NCI-H2107 treated with DMSO at 0.1 percent for 48 hours (cell line): ENCODE measurements around the gene OSBPL2.

Experiments used
- DNase-seq: peaks from one replicate; lab custom pipeline; 2025; ENCODE audit not compliant: unreplicated experiment; lab: John Stamatoyannopoulos, UW

The OSBPL2 gene

DNA sequence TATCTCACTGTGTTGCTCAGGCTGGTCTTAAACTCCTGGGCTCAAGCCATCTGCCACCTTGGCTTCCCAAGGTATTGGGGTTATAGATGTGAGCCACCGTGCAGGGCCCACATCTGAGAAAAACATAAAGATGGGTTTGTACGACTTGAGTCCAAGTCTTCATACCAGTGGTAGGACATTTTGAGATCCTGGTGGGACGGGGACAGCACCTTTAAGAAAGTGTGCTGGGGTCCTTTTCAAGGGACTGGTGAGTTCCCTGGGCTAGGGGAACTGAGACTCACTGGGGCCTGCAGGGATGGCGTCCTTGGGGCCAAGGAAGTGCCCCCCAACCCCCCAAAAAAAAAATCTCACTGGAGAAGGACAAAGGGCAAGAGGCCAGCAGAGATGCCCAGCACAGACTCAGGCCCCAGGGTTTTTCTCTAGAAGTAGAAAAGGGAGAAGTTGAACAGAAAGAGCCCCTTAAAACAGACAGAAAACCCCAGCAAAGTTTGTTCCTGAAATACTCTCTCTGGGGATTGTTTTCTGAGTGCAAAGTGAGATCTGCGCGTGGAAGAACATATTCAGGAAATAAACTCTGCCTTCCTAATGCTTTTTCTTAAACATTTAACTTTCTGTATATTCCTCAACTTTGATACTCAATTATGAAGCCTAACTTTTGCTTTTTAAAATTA, 10.7 kb downstream of the OSBPL2 start:
- no peak for DNase-seq

DNA sequence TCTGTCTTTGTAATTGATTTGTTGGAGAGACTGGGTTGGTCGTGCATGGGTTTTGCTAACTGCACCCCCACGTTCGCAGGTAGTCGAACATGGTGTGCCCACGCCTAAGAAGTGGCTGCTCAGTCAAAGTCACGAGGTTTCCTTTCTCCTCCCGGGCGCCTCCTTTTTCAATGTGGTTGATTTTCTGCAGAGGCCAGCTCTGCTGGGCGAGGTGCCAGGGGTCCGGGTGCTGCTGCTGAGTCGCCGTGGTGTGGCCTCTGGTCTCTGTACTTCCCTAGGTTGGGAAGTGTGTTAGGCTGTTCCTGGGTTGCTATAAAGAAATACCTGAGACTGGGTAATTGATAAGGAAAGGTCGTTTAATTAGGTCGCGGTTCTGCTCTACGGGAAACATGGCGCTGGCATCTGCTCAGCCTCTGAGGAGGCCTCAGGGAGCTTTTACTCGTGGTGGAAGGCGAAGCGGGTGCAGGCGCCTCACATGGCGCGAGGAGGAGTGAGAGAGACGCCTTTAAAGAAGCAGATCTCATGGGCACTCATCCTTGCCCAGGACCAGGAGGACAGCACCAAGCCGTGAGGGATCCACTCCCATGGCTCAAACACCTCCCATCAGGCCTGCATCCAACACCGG, 14.1 kb downstream of the OSBPL2 start:
- no peak for DNase-seq

DNA sequence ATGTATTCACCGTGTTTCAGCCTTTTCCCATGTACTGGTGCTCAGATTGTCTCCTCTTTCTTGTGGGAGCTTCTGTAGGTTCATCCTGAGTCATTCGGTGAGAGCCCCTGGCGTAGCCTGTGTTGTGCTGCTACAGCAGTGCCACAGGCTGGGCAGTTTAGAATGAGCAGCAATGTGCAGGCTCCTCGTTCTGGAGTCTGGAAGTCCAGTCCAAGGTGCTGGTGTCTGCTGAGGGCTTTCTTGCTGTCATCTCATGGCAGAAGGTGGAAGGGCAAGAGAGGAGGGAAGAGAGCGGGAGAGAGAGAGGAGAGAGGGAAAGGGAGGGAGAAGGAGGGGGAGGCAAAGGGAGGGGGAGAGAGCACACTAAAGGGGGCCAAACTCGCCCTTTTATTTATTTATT, 15.1 kb downstream of the OSBPL2 start:
- DNase-seq, result no peak

DNA sequence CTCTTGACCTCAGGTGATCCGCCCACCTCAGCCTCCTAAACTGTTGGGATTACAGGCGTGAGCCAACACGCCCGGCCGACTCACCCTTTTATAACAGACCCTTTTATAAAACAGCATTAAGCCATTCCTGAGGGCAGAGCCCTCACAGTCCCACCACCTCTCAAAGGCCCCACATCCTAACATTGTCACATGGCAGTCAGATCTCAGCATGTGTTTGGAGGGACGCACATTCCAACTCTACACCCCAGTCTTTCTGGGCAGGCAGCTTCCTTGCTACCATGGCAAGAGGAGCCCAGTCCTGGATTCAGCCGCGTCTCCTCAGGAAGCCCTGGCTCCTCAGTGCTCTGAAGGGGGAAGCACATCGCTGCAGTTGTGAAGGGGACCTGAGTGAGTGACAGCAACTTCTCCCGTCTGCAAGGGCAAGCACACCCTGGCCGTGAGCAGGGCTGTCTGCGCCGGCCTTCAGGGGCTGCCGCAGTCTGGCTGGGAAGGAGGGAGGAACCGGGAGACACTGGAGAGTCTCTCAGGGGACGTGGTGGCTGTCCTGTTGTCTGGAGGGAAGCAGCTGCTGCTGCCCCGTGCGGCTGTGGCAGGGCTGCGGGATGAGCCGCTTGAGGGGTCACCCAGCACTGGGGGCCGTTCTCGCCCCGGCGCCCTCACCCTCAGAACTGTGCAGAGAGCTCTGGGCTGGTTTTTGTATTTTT, 15.9 kb downstream of the OSBPL2 start:
- no peak for DNase-seq

DNA sequence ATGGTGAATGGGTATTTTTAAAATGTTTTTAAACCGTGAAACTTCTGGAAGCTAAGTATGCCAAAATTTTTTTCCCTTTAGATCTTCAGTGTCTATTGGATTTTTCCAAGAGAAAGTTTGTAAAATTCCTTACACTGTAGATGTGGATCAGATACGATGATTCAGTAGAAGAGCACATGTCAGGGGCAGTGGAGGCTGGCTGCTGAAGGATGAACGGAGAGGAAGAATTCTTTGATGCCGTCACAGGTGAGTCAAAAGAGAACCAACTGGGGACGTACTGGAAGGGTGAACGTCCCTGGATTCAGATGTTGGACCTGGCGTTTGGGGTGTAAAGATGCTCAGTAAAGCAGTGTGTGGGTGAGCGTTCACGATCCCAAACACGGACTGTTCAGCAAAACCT, 17.7 kb downstream of the OSBPL2 start:
- no peak for DNase-seq

DNA sequence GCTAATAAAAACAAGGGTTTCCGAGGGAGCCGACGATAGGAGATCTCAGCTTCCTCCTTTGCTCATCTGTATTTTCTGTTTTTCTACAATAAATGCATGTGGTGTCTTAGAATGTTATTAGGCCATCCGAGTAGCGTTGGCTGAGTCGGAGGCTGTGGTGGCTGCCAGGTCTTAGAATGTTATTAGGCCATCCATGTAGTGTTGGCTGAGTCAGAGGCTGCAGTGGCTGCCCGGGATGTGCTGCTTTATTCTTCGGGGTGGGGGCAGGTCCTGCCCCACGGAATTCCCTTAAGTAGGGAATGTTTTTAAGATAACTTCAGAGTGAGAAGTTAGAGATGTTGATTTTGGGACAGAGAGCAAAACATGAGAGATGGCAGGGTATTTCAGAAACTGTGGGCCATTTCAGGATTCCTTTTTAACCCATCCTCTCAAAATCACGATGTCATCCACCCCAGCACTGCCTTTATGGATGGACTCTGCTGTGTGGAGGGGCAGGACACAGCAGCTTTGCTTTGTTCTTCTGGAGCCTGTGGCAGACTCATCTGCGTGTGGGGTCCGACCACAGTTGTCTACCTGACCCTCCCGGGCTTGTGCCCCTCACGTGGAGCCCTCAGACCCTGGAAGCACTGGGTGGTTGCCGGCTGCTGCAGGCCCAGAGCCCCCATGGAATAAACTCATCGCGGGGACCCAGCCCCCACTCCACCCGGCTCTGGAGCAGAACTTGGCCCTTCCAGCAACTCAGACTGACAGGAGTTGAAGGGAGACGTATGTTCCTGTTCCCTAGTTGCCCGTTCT, 20.4 kb downstream of the OSBPL2 start:
- DNase-seq, result no peak

DNA sequence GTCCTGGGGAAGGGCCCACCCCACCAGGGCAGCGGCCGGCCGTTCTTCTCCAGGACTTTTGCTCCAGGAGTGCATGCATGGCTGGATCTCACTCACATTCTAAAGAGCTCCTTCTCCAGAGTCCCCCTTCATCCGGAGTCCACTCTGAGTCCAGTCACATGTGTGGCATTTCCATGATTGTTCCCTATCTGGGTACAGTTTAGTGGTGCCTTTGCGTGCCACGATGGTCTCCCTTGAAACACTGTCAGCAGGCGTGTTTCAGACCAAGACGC, 20.9 kb downstream of the OSBPL2 start:
- DNase-seq, result no peak

DNA sequence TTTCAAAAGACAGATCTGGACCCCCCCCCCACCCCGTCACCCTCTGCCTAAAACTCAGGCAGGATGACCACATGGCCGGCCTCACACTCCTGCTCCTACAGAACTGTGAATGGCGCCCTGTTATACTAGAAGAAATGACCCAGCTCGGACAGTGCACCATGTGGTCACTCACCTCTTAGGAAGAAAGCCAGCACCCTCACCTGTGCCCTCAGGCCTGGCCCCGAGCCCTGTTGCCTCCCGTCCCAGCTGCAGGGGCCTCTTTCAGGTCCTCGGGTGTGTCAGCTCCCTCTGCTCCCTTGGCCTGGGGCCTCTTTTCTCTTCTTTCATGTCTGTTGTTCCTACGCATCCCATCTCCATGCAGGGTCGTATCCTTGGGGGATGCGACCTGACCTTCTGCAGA, 23.7 kb downstream of the OSBPL2 start:
- DNase-seq, result no peak

DNA sequence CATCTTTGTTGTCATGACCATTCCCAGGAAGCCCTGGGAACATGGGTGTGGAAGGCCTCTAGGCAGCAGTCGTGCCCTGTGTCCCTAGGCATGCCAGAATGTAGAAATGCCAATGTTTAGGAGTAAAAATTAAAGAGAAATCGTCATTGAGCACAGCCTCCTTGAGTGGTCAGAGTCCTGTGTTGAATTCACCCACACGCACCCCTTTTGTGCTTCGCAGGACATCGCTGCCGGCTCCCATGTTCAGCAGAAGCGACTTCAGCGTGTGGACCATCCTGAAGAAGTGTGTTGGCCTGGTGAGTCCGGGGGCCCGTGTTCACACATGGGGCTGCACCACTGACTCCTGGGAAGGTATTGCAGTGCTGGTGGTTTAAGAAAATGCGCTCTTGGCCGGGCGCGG, 25.1 kb downstream of the OSBPL2 start:
- no peak for DNase-seq

DNA sequence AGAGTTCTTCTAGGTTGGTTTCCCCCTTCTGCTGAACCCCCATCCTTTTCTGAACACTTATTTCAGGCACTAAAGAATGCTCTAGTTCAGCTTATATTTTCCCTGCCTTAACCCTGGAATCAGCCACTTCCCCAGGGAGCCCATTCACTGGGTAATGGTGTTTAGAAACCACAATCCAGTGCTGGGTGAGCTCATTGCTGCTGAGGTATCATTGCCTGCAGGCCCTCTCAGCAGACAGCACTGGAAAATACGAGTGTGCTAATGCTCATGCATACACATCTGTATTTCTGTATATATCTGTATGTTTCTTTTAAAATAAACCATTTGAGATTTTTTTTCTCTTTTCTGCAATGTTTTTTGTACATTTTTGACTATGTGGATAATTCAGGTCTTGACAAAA, 27.0 kb downstream of the OSBPL2 start:
- no peak for DNase-seq

DNA sequence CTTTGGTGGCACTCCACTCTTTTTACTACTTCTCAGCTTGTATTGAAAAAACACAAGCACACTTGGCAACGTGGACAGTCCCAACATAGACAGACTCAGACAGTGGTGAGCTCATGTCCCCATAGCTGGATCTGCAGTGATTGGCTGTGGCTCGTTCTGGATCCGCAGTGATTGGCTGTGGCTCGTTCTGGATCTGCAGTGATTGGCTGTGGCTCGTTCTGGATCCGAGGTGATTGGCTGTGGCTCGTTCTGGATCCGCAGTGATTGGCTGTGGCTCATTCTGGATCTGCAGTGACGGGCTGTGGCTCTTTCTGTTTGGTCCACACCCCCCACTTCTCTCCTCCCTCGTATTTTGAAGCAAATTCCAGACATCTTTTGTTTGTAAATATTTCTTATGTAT, 28.0 kb downstream of the OSBPL2 start:
- DNase-seq, result no peak

DNA sequence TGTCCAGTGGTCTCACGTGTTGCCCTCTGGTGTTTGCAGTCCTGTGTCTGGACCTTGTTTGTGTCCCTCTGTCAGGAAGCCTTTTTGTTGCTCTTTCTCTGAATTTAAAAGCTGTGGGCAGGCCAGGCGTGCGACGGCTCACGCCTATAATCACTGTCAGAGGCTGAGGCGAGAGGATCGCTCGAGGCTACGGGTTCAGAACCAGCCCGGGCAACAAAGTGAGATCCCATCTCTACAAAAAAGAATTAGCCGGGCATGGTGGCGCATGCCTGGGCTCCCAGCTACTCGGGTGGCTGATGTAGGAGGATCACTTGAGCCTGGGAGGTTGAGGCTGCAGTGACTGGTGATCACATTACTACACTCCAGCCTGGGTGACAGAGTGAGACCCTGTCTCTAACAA, 28.5 kb downstream of the OSBPL2 start:
- DNase-seq, result no peak

DNA sequence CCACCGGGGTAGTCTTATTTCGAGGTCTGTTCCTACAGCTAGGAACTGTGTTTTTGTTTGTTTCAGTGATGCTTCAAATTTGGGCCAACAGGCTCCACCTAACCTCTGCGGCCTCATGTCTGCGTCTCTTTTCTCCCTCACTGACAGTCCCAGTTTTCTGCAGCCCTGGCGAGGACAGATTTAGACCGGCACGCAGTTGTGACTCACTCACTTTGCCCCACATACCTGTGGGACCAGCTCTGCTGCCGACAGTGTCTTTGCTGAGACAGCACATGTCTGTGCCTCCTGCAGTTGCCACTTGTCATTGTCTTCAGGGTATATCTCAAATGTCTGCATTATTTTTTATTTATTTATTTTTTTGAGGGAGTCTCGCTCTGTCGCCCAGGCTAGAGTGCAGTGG, 29.2 kb downstream of the OSBPL2 start:
- no peak for DNase-seq

DNA sequence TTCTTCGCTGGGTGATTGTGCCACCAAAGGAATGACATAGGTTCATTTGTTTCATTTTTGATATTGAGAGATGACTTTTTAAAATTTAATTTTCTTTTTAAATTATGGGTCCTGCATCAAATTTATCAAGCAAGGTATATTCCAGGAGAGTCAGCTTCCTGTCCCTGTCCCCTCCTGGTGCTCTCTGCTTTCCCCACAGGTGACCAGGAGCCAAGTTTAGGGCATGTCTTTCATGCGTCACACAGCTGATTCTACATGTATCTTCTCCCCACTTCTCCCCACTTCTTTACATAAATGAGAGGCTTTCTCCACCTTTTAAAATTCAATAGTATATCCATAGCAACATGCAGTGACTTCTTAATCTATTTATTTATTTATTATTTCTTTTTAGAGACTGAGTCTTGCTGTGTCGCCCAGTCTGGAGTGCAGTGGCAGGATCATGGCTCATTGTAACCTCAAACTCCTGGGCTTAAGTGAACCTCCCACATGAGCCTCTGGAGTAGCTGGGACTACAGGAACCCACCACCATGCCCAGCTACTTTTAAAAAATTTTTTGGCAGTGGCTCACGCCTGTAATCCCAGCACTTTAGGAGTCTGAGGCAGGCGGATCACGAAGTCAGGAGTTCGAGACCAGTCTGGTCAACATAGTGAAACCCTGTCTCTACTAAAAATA, 30.0 kb downstream of the OSBPL2 start:
- DNase-seq, result no peak

DNA sequence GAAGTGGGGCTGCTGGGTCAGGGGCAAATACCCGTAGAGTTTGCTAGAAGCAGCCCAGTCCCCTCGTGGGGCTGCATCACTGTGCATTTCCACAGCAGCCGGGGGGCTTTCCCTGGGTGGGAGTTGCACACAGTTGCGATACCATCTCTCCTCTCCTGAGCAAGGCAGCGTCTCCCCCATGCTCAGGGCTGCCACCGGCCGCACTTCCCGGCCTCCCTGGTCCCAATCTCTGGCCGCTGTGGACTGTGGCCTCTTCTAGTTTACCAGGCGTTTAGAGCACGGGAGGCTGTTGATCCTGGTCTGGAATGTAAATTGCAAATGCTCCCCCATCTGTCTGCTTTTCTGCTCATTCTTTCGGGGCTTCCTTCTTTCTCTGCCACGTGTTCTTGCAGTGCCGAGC, 31.1 kb downstream of the OSBPL2 start:
- no peak for DNase-seq

DNA sequence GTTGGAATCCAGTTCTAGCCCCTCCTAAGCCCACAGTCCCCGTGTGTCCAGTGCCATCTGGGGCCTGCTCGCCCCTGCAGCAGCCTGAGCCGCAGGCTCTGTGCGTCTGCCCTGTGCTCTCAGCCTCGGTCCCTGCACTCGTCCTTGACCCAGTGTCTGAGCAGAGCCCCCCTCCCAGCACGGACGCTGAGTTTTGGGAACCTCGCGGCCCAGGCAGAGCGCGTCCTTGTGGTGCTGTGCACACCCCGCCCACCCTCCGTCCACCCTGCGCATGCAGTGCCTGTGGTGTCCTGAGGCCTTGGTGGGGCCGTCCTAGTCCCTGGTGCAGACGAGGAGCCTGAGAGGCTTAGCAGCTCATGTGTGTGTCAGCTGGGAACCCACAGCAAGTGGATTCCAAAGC, 31.6 kb downstream of the OSBPL2 start:
- DNase-seq, result no peak

DNA sequence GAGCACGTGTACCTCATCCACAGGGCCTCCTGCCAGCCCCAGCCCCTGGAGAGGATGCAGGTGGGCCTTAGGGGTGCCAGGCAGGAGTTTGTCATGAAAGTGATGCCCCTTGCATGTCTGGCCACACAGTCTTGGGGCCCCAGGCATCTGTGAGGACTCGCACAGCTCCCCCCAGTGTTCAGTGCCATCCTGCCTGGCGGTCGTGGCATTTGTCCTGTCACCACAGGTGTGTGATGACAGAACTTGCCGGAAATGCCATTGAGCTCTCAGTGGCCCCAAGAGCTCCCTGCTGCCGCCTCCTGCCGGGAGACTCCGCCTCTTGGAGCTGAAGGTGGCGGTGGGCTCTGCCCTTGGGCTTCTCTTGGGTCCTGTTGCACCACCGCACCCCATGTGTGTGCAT, 33.9 kb downstream of the OSBPL2 start:
- no peak for DNase-seq

DNA sequence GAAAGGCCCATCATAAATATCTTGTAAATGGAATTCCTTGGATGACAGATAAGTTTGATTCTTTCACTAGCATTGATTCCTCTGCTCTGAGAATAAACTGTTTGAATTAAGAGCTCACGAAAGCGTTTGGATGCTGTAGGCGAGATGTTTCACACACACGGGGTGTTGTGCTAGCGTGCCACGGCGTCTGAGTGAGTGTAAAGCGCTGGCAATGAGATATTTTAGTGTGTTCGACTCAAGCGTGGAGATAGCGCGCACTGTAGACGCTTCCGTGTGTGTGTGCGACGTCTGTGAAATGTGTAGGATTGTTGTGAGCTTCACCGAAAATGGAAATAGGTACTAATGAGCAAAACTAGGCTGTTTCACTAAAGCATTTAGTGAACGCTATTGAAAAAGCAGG, 35.1 kb downstream of the OSBPL2 start:
- DNase-seq, result no peak

DNA sequence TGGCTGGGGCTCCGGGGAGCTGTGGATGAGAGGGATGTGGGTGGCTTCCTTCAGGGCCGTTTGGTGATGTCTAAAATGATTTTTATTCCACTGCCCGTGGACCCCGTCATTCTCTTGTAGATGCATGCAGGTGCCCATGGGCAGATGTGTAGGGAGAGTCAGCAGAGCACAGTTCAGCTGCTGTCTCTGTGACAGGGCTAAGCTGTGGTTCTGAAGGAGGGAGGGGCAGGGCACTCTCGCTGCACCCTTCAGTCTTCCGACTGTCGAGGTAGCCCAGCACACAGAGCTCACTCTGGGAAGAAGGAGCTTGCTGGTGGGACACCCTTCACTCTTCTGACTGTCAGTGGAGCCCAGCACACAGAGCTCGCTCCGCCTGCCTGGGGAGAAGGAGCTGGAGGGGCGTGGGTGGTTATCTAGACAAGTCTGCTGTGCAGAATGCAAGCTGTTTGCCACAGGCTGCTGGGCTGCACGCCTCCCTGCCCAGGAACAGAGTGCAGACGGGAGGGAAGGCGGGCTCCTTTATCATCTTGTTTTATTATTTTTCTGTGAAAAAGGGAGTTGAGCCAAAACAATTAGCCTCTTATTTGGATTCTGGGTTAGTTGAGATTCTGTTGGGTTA, 36.1 kb downstream of the OSBPL2 start:
- no peak for DNase-seq

DNA sequence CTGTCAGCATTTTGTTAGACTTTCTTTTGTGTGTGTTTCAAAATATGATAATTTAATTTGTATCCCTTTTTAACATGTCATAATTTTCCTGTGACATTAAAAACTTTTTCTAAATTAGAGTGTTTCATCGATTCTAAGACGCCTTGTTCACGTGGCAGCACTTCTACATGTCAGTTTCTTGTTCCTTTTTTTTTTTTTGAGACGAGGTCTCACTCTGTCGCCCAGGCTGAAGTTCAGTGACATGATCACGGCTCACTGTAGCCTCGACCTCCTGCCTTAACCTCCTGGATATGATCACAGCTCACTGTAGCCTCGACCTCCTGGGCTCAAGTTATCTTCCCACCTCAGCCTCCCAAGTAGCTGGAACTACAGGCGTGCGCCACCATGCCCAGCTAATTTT, 36.9 kb downstream of the OSBPL2 start:
- DNase-seq, result no peak

DNA sequence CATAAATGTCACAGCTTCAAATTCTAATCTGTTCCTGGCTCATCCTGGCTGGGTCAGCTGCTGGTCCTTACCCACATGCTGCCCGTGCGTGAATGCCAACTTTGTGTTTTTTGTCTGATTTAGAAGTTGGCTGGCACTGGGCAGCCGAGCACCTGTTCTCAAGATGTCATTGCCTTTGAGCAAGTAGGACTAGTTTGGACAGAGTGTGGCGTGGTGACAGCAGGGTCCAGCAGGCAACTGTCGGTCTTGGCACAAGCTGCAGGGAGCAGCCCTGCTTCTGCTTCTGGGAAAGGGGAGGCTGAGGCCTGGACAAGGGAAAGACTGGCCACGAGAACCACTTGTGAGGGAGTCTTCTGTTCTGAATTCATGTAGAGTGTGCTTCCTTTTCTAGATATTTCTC, 38.1 kb downstream of the OSBPL2 start:
- DNase-seq, result no peak
